SK-N-SH treated with all-trans-retinoic acid at 6 μM for 48 hours (cell line): ENCODE measurements around the gene ZCCHC7.

ENCODE experiments used
- CSDC2 ChIP-seq: fragments of 250-450 bp; sonication (Bioruptor Pico); IDR thresholded peaks from 2 replicates; pipeline ENCODE4 v1.5.0; 2020; ENCODE audit warnings: mild to moderate bottlenecking, moderate library complexity
- POU6F1 ChIP-seq: fragments of 250-450 bp; sonication (Bioruptor Pico); IDR thresholded peaks from 2 replicates; pipeline ENCODE4 v1.8.0; 2021; ENCODE audit warnings: low read depth, mild to moderate bottlenecking, moderate library complexity, borderline replicate concordance
- ZFP30 ChIP-seq: fragments of 450-650 bp; formaldehyde crosslinking; IDR thresholded peaks from 2 replicates; pipeline ENCODE4 v1.5.0; 2022; ENCODE audit warnings: mild to moderate bottlenecking, moderate library complexity

GRCh38 chr9:37398464-37399025 is 278.2 kb downstream of the ZCCHC7 start:
- TF ChIP-seq POU6F1 (CRISPR knock-in tag) (no peak), CSDC2 (CRISPR knock-in tag) (no peak), ZFP30 (no peak)
